NK-92 (cell line): Measurements from ENCODE around the gene DAPK1.

Source experiments
- DNase-seq: peaks from one replicate; lab custom pipeline; 2025; ENCODE audit not compliant: unreplicated experiment; lab: John Stamatoyannopoulos, UW

DAPK1 gene

GRCh38 chr9:87638292-87638691 is 140.6 kb downstream of the DAPK1 start:
- DNase-seq, result no peak

- no peak for DNase-seq
Observed at GRCh38 chr9:87639949-87640348, 142.3 kb downstream of the DAPK1 start.

- no peak for DNase-seq
Observed at GRCh38 chr9:87640385-87640795, 142.7 kb downstream of the DAPK1 start.

- DNase-seq, result no peak
Observed at GRCh38 chr9:87641067-87641466, 143.4 kb downstream of the DAPK1 start.

- no peak for DNase-seq
Observed at GRCh38 chr9:87642330-87643106, 144.9 kb downstream of the DAPK1 start.

GRCh38 chr9:87643107-87643650 is 145.5 kb downstream of the DAPK1 start:
- no peak for DNase-seq

GRCh38 chr9:87643778-87644570 is 146.3 kb downstream of the DAPK1 start:
- no peak for DNase-seq

- no peak for DNase-seq
Observed at GRCh38 chr9:87644659-87645058, 147.0 kb downstream of the DAPK1 start.

GRCh38 chr9:87646546-87646945 is 148.9 kb downstream of the DAPK1 start:
- no peak for DNase-seq

GRCh38 chr9:87647114-87647513 is 149.4 kb downstream of the DAPK1 start:
- no peak for DNase-seq

- no peak for DNase-seq
Observed at GRCh38 chr9:87648606-87649005, 150.9 kb downstream of the DAPK1 start.

GRCh38 chr9:87650611-87651295 is 153.1 kb downstream of the DAPK1 start:
- DNase-seq, result no peak

GRCh38 chr9:87651431-87651830 is 153.8 kb downstream of the DAPK1 start:
- DNase-seq, result no peak

GRCh38 chr9:87653941-87654340 is 156.3 kb downstream of the DAPK1 start:
- DNase-seq, result no peak

GRCh38 chr9:87655731-87656130 is 158.1 kb downstream of the DAPK1 start:
- no peak for DNase-seq

GRCh38 chr9:87656485-87656884 is 158.8 kb downstream of the DAPK1 start:
- DNase-seq, result no peak

GRCh38 chr9:87657190-87657589 is 159.5 kb downstream of the DAPK1 start:
- DNase-seq, result no peak

- no peak for DNase-seq
Observed at GRCh38 chr9:87657893-87658292, 160.2 kb downstream of the DAPK1 start.

GRCh38 chr9:87658511-87658910 is 160.8 kb downstream of the DAPK1 start:
- DNase-seq, result no peak

GRCh38 chr9:87659534-87660419 is 162.1 kb downstream of the DAPK1 start:
- no peak for DNase-seq
